NCI-H1092 (cell line): ENCODE results near the gene LDB1.

ENCODE experiments used
- DNase-seq: peaks from one replicate; lab custom pipeline; 2025; lab: John Stamatoyannopoulos, UW

Gene LDB1

DNA sequence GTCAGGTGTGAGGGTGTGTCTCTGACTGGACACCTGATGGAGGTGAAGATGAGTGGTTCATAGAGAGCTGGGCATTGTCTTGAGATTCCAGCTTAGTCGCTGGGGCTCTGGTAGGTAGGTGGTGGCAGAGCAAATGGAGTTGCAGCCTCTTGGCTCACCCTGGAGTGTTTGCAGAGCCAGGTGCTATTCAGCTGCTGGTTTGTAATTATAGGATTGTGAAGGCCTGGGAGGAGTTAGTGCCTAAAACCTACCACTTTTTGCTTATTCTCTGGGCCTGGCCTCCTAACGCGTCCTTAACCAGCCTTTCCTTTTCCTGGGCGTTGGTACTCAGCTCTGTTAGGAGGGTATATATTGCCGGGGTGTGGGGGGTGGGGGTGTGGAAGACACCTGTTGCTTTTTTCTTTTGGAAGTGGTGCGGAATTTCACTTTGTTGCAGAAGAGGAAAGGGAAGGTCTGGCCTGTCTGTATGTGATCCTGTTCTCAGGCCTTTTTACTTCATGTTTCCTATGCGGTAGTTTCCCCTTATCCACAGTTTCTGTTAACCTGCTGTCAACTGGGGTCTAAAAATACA is 15.9 kb upstream of the LDB1 start:
- no peak for DNase-seq

DNA sequence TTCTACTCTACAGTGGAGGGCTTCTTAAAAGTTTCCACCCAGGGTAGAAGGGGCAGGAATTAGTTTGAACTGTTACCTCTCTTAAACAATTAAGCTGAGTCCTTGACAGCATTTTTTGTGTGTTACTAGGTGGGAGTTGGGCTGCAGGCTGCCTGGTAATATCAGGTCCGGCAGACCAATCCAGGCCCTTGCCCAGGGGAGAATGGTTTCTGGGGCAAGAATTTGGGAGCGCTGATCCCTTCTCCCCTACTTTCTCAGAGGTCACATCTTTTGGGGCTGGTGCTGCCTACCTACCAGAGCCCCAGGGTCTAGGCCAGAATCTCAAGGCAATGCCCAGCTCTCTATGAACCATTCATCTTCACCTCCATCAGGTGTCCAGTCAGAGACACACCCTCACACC is 14.2 kb upstream of the LDB1 start:
- no peak for DNase-seq

DNA sequence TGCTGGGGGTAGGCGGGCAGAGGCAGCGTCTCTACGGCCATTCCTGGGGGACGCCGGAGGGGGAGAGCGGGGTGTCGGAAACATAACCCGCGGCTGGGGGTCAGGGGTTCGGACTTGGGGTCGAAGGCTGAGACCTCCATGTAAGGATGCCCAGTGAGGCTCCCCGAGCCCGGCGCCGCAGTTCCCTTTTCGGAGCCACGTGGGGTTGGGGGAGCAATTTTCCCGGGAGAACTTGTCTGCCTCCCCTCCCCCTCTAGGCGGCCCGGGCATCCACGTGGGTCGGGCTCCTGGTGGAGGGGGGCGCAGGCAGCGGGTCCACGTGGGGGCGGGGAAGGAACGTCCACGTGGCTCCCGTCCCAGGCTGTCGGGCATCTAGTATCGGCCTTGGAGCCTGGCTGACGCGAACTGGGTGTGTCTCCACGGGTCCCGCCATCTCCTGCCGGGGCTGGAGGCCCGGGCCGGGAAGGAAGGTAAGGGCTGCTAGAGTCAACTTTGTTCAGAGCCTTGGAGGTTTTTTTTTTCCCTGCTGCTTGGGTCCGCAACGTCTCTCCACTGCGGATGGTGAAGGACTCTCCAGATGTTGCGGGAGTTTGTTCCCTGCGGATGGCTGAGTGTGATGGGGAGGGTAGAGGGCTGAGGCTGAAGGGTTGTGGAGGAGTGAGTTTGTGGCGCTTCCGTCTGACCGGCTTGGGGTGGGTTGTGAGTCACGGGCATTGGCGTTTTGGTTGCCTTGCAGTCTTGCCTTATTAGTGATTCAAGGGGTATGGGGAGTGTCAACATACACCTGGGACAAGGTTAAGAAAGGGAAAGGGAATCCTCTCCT is 13.4 kb upstream of the LDB1 start:
- peak; percentile 35 for DNase-seq

DNA sequence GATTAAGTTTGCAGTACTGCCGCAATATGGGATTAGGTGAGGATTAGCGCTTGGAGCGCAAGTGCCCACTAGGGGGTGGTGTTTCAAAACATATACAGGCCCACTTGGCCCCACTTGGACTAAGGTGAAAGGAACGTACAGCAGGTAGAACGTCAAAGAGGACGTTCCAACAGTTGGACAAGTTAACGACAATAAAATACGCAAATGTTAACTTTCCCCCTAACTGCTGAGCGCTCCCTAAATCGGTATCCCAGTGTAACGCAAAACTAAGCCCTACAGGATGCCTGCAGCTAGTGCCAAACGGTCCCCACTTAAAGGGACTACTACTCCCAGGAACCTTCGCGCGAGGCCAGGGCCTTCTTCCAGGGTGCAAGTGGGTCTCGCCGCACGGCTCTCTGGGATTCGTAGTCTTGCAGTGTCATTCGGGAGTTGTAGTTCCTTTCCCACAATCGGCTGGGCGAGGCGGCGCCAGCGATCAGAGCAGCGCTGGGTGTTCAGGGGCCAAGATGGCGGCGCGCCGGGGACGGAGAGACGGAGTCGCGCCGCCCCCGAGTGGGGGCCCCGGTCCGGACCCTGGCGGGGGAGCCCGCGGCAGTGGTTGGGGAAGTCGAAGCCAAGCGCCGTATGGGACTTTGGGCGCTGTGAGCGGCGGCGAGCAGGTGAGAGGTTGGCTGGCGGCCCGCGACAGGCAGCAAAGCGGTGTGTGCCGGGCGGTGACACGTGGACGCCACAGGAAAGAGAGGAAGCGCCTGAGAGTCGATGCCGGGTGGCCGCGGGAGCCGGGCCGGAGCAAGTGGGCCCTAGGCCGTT is 12.6 kb upstream of the LDB1 start, which contains the start of gene PPRC1:
TSS of gene PPRC1 (plus strand) at position 478 of the 810 bp plus-strand sequence. CDS start at position 507, 29 bp downstream.
- DNase-seq, result peak; percentile 94

DNA sequence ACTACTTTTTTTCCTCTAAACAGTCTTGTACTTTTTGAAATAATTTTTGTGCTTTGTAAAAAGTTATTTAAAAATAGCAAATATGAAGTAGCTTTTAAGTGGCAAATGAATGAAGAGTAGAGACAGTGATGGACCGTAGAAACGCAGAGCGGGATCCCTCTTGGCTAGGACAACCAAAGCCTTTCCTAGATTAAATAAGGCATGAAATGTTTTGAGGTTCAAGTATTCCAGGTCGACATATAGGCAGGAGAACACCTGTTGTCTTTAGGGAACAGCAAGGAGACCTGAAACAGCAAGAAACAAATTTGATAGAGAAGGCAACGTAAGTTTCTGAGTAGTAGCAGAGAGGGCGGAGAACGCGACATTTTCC is 12.0 kb upstream of the LDB1 start:
- DNase-seq, result no peak

DNA sequence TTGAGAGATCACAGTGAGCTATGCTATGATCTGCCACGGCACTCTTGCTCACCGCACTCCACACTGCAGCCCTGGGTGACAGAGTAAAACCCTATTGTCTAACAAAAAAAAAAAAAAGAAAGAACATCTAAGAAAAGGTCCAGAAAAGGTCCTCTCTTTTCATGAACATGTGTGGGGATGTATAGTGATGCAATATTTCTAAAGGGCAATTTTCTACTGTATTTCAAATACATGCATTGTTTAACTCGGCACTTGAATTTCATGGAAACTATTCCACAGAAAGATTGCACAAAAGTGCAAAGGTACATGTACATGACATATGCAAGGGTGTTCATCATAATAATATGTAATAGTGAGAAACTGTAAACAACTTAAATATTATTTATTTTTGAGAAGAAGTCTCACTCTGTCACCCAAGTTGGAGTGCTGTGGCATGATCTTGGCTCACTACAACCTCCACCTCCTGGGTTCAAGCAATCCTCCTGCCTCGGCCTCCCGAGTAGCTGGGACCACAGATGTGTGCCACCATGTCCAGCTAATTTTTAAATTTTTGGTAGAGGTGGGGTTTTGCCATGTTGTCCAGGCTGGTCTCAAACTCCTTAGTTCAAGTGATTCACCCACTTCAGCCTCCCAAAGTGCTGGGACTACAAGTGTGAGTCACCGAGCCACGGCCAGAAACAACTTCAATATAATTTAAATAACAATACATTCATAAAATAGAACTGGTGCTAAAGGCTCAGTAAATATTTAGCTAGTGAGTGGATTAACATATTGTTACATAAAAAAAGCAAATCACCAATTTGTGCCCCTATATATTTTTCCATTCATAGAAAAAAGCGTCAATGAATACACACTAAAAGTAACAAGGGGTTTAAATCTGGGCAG is 11.4 kb upstream of the LDB1 start:
- no peak for DNase-seq

DNA sequence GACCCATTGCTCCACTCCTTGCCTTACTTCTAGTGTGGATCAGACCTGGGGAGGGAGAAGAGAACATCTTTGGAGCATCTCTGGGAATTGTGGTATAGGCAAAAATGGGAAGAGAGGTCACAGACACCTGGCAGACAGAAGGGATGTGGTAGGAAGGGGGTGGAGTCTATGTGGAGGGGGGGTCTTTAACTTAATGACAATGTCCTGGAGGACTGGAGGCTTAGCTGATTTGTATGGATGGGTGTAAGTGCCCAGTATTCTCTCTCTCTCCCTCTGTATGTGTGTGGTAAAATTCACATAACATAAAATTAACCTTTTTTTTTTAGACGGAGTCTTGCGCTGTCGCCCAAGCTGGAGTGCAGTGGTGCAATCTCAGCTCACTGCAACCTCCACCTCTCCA is 3.1 kb upstream of the LDB1 start:
- no peak for DNase-seq

DNA sequence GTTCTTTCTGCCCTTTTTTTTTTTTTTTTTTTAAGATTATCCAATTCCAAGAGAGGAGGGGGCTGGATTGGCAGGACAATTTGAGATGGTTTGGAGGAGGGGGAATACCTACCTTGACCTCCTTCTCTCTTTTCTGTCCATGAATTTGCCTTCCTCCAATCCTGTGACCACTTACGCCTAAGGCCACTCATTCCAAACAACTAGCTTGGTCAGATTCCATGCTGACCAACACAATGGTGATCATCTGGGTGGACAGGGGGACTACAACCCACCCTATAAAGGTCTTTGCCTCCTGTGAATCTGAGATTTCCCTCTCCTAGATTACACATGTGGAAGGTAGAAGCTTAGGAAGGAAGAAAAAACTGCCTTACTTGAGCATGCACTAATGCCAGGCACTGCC is 2.3 kb upstream of the LDB1 start:
- DNase-seq, result no peak

DNA sequence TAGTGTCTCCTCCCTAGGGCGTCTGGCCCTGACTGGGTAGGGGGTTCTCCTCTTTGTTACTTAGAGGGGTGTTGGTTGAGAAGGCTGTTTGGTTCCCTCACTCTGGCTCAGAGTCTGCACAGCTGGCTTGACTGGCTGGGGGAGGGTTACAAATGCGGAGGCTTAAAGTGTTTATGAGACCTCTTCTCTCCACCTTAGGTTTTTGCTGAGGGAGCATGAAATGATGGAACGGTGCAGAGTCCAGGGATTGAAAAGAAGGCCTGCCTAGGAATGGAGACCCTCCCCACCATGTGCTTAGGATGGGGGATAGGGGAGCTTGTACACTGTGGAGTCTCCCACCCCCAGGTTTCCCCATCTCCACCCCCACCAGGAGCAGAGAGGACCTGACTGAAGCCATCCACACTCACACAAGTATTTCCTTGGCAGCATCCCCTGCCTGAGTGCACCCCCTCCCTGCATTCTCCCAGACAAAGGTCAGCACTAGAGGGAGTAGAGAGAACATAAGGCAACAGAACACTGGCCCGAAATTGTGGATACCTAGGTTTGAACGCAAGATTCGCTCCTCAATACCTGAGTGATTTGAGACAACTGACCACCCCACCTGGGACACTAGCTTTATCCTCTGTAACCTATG is 1.7 kb upstream of the LDB1 start:
- no peak for DNase-seq

DNA sequence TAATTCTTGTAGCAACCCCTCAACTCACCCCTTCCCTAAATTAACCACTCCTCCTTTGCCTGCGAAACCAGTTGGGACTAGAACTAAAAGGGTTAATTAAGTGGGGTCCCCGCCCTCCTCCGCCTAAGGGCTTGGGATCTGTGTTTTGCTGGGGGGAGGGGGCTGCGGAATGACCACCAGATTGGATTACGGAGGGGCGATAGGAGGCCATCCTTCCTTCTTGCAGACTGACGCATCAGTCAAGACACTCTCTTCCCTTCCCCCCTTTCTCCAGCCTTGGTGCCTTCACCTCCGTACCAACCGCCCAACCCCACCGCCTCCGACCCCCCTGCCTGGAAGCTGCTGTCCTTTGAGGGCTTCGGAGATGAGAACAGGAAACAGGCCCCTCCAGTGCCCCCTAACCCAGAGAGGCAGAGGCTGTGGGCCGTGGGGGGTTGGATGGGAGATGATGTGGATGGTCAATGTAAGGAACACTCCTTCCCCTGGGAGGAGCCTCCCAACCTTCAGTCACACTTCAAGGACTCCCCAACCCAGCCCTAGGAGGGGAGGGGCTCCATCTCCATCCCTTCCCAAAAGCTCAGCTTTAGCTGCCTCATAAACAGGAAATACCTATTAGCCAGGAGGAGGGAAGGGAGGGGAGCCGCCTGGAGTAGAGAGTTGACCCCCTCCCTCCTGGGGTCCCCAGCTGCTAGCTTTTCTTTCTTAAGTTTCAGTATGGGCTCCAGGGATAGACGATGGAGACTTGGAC is 997 bp upstream of the LDB1 start:
- DNase-seq, result no peak

DNA sequence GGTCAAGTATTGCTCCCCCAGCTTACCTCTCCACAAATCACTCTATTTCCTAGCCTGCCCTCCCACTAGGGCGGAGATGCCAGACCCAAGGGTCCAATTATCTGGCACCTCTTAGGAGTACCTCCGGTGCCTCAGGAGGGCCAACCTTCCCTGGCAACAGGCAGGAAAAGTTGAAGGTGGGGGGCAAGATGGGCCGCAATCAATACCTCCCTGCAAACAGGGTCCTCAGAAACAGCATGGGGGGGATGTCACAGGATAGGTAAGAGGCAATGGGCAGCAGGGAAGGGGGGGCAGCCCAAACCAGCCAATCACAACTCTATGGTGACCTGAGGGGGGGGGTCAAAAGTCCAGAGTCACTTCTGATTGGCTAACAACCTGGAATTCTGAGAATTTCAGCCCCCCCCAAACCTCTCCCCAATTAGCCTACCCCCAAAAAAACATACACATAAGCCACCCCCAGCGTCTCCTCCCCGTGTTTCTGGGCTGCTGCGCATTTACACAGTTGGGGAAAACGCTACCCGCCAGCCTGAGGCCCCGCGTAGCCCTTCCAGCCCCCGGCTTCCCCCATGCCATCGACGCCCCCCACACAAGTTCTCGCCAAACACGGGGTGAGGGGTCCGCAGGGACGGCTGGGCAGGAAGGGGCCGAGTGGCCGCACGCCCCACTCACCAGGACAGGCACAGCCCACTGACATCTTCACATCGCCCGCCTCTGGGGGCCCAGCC is 589 bp downstream of the LDB1 start:
- DNase-seq, result peak; percentile 28

DNA sequence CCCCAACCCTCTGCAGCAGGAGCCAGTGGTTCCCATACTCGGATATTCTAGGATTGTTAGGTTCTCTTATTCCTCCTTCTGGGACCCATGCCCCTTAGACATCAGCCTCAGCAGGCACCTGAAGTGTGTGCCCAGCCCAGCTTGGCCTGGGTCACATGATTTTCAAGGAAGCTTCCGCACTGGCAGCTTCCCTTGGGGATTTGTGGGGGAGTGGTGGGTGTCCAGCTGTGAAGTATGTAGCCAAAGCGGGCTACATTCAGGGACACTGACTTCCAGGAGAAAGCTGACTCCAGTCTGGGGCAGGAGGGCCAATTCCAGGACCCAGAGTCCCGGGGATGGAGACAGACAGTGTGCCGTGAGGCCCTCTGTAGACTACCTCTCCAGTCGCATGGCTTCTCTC is 1.3 kb downstream of the LDB1 start:
- no peak for DNase-seq

DNA sequence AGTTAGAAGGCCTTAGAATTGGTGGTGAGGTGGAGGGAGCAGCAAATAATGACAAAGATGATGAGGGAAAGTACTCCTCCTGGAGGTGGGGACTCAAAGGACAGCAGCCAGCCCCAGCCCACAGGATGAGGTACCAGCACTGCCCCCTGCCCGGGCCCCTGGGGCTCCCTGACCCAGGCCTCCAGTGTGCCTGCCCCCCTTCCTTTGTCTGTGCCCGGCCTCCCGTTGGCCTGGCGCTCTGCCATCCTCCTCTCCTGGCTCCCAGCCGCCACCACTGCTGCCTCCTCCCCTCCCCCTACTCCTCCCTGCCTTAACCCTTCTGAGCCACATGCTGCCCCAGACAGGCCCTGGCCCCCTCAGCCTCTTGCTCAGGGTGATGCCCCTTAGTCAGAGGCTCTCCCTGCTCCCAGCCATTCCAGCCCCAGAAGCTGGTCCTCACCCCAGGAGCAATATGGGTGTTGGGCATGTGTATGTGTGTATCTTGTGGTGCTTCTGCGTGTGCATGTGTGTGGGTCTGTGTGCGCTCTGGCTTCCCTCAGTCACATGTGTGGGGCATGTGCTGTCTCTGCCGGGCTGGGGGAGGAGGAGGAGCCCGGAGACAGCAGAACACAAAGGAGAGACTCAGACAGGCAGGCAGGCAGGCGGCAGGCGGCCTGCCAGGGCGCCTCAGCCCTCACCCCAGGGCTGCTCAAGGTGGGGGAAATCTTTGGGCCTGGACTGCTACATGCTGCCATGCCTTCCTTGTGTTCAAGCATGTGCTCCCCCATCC is 2.6 kb downstream of the LDB1 start:
- peak; percentile 79 for DNase-seq

DNA sequence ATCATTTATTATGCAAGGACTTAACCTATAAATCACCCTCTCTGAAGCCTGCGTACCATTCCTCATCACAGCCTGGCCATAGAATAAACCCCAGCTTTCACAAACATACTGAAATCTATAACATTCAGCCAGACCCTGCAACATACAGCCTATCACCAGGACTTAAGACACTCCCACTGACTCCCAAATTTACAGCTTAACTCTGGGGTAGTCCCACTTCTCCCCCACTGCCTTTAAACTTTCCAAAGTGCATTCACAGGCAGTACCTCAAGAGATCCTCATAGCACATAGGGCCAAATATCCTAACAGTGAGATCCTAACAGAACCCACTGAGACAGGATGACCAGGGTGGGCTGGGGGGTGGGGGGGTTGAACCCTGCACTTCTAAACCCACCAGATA is 3.5 kb downstream of the LDB1 start:
- no peak for DNase-seq

DNA sequence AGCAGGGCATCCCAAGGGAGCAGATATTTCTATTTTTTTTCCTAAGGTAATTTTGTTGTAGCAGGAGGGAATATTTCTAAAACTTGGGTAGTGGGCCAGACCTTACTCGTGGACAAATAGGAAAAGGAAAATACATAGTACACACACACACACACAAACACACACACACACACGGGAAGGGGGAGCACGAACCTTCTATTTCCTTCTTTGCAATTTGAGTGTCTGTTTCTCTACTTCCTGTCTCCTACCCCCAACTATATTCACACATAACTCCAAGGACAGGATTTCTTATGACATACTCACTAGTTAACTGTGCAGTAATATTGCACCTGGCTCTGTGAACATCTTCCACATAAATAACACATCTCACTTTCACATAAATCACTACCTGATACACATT is 4.4 kb downstream of the LDB1 start:
- DNase-seq, result no peak

DNA sequence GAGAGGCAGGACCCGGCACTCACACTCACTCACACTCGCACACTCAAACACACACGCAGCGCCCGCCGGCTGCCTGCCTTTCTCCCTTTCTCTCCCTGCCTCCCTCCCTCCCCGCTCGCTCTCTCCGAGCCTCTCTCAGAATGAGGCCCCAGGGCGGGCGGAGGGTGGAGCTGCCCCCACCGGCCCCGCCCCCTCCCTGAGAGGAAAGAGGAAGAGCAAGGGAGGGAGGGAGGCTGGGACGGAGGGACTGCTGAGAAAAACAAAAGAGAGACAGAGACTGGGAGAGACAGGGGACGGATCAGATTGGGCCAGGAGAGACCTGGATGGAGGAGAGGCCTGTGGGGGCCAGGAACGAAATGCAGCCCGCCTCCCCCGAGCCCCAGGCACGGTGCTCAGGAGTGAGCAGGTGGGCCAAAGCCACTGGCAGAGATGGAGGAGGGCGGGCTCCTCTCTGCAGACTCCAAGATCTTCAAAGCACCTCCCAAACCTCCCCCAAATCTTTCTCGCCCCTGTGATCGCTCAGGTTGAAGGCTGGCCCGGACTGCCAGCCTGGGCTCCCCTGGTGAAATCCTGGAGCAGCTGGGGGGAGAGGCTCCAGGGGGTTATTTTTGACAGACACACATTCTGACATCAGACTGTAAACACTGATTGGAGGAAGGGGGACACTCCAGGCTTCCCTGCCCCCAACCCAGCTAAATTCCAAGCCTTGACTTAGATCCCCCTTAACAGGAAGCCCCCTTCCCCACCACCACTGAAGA is 5.1 kb downstream of the LDB1 start:
- DNase-seq, result peak; percentile 64

DNA sequence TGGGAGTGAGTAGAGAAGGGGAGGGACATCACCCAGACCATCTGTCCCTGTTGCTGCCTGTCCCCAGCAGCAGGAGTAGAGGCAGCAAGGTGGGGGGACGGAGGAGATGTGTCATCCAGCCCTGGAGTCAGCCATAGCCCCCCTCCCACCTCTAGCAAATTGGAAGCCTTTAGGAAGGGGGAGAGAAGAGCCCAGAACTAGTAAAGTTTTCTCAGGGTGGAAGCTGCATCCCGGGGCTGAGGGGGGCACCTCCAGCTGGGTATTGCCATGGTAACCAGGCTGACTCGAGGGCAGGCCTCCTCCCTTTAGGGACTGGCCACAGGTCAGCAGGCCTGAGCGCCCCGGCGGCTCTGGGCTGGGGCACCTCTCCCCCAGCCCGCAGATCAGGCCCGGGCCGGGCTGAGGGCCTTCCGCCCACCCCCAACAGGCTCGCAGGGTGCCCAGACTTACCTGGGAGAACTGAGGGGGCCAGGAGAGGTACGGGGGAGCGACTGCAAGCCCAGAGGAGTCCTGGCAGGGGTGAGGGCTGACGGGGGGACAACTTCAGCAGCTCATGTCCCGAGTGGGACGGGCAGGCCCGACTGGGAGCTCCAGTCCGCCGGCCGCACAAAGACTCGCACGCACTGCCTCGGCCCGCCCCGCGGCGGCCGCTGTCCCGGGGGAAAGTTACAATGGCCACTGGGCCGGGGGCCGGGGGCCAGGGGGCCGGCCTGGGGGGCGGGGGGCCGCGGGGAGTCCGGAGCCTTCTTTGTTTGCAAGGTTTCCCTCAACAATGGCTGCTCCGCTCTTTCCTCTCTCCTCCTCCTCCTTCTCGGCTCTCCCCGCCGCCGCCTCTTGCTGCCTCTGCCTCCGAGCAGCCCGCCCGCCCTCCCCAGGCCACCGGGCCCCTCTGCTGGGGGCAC is 6.0 kb downstream of the LDB1 start:
- DNase-seq, result no peak
